ENCODE measurements around the gene RGS7.

The RGS7 gene

GRCh38 chr1:240998024-240998423 is 359.0 kb downstream of the RGS7 start:
- H3K27ac ChIP-seq (replicated peaks; ENCODE audit: low read length), result no peak overlapping the region
- H2BK15ac ChIP-seq (ENCODE audit: low read length), result no peak overlapping the region
- no CpG with 5 or more reads among the region's 5 CpGs for WGBS, 2 donors (ENCODE audit: extremely low coverage in 2 of 2, insufficient read length in 2 of 2, insufficient replicate concordance in 1 of 2)
- DNase-seq (ENCODE audit: low spot score), result no peak
- no peak overlapping the region for H3K14ac ChIP-seq (ENCODE audit: low read length)
- no peak overlapping the region for H4K91ac ChIP-seq (ENCODE audit: low read depth, low read length, poor library complexity)
- no peak overlapping the region for H4K8ac ChIP-seq (ENCODE audit: low read depth, low read length)
- no peak overlapping the region for H3K4me3 ChIP-seq (ENCODE audit: low read length in 2 of 2)
- no peak overlapping the region for H3K18ac ChIP-seq (ENCODE audit: low read length)
- H2AFZ ChIP-seq (ENCODE audit: low read length), result no peak overlapping the region
- H2BK5ac ChIP-seq (ENCODE audit: low read length), result no peak overlapping the region
- H3K23ac ChIP-seq (ENCODE audit: low read depth, low read length, poor library complexity), result no peak overlapping the region
- H2BK12ac ChIP-seq (ENCODE audit: low read length), result no peak overlapping the region
- H3K36me3 ChIP-seq (replicated peaks in 1 of 2; ENCODE audit: control insufficient read depth in 2 of 2, insufficient read depth in 2 of 2, low read length in 2 of 2), result no peaks in the 10 kb centered on the region
- H3K4me1 ChIP-seq (ENCODE audit: control insufficient read depth in 2 of 2, insufficient read depth in 1 of 2, low read depth in 1 of 2, low read length in 2 of 2), result peaks cover 0 to 2% of the 10 kb centered on the region in 2 donors
- no peak overlapping the region for H2AK5ac ChIP-seq (ENCODE audit: low read depth, low read length)
- H2BK120ac ChIP-seq (ENCODE audit: low read depth, low read length), result no peak overlapping the region
- no peaks in the 10 kb centered on the region for H3K79me1 ChIP-seq (ENCODE audit: low read depth, low read length)
- H3K4me2 ChIP-seq (ENCODE audit: insufficient read depth, low read length, poor library complexity, severe bottlenecking), result no peak overlapping the region
- no peak overlapping the region for H3K4ac ChIP-seq (ENCODE audit: low read length)
- no peaks in the 10 kb centered on the region for H3K27me3 ChIP-seq (ENCODE audit: control insufficient read depth in 3 of 3, insufficient read depth in 3 of 3, low read depth in 1 of 3, low read length in 3 of 3)
- no peaks in the 10 kb centered on the region for H3K9me3 ChIP-seq (replicated peaks in 1 of 2; ENCODE audit: control insufficient read depth in 2 of 2, insufficient read depth in 1 of 2, low read depth in 1 of 2, low read length in 2 of 2)
- H3K9ac ChIP-seq (ENCODE audit: low read depth, low read length, poor library complexity), result no peak overlapping the region

DNA sequence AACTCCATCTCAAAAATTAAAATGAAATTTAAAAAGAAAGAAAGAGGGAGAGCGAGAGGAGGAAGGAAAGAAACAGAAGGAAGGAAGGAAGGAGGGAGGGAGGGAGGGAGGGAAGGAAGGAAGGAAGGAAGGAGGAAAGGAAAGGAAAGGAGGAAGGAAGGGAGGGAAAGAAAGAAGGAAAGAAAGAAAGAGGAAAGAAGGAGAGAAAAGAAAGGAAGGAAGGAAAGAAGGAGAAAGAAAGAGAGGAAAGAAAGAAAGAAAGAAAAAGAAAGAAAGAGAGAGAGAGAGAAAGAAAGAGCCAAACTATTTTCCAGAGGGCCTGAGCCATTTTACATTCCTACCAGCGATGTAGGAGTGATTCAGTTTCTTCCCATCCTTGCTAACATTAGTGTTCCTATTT is 364.0 kb downstream of the RGS7 start:
- no peak overlapping the region for H3K18ac ChIP-seq (ENCODE audit: low read length)
- H3K27me3 ChIP-seq (ENCODE audit: control insufficient read depth in 3 of 3, insufficient read depth in 3 of 3, low read depth in 1 of 3, low read length in 3 of 3), result no peaks in the 10 kb centered on the region
- H4K8ac ChIP-seq (ENCODE audit: low read depth, low read length), result no peak overlapping the region
- no peak overlapping the region for H2AK5ac ChIP-seq (ENCODE audit: low read depth, low read length)
- no peak for DNase-seq (ENCODE audit: low spot score)
- no peak overlapping the region for H3K14ac ChIP-seq (ENCODE audit: low read length)
- H3K79me1 ChIP-seq (ENCODE audit: low read depth, low read length), result no peaks in the 10 kb centered on the region
- no peak overlapping the region for H3K23ac ChIP-seq (ENCODE audit: low read depth, low read length, poor library complexity)
- no peak overlapping the region for H2BK120ac ChIP-seq (ENCODE audit: low read depth, low read length)
- no peak overlapping the region for H2BK5ac ChIP-seq (ENCODE audit: low read length)
- no peak overlapping the region for H2BK15ac ChIP-seq (ENCODE audit: low read length)
- no peak overlapping the region for H3K4ac ChIP-seq (ENCODE audit: low read length)
- H4K91ac ChIP-seq (ENCODE audit: low read depth, low read length, poor library complexity), result no peak overlapping the region
- H3K9me3 ChIP-seq (replicated peaks in 1 of 2; ENCODE audit: control insufficient read depth in 2 of 2, insufficient read depth in 1 of 2, low read depth in 1 of 2, low read length in 2 of 2), result no peaks in the 10 kb centered on the region
- H3K4me3 ChIP-seq (ENCODE audit: low read length in 2 of 2), result no peak overlapping the region
- WGBS, 2 donors (ENCODE audit: extremely low coverage in 2 of 2, insufficient read length in 2 of 2, insufficient replicate concordance in 1 of 2), result no CpG with 5 or more reads among the region's 2 CpGs
- no peak overlapping the region for H2AFZ ChIP-seq (ENCODE audit: low read length)
- H3K4me2 ChIP-seq (ENCODE audit: insufficient read depth, low read length, poor library complexity, severe bottlenecking), result no peak overlapping the region
- H2BK12ac ChIP-seq (ENCODE audit: low read length), result no peak overlapping the region
- no peaks in the 10 kb centered on the region for H3K4me1 ChIP-seq (ENCODE audit: control insufficient read depth in 2 of 2, insufficient read depth in 1 of 2, low read depth in 1 of 2, low read length in 2 of 2)
- H3K36me3 ChIP-seq (replicated peaks in 1 of 2; ENCODE audit: control insufficient read depth in 2 of 2, insufficient read depth in 2 of 2, low read length in 2 of 2), result no peaks in the 10 kb centered on the region
- H3K9ac ChIP-seq (ENCODE audit: low read depth, low read length, poor library complexity), result no peak overlapping the region
- no peak overlapping the region for H3K27ac ChIP-seq (replicated peaks; ENCODE audit: low read length)

DNA sequence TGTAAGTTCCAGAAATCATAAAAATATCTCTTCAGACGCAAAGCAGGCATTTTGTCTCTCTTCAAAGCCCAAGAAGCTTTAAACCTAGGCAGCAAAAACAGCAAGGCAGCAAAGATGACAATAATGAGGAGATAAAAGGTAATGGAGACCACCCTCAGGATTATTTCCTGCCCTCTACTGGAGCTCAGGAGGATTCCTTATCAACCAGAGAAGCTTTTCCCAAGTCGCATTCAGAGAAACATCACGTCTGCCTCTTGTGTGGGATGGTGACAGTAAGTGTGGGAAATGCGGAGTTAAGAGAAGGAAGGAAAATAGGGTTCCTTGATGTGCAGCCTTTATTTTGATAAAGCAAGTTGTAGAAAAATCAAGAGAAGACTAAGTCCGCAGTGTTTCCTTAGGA is 365.8 kb downstream of the RGS7 start:
- H2BK15ac ChIP-seq (ENCODE audit: low read length), result no peak overlapping the region
- H2AFZ ChIP-seq (ENCODE audit: low read length), result no peak overlapping the region
- H3K27ac ChIP-seq (replicated peaks; ENCODE audit: low read length), result no peak overlapping the region
- no peaks in the 10 kb centered on the region for H3K36me3 ChIP-seq (replicated peaks in 1 of 2; ENCODE audit: control insufficient read depth in 2 of 2, insufficient read depth in 2 of 2, low read length in 2 of 2)
- no peaks in the 10 kb centered on the region for H3K9me3 ChIP-seq (replicated peaks in 1 of 2; ENCODE audit: control insufficient read depth in 2 of 2, insufficient read depth in 1 of 2, low read depth in 1 of 2, low read length in 2 of 2)
- no peak overlapping the region for H4K91ac ChIP-seq (ENCODE audit: low read depth, low read length, poor library complexity)
- no peak overlapping the region for H3K4me3 ChIP-seq (ENCODE audit: low read length in 2 of 2)
- H3K23ac ChIP-seq (ENCODE audit: low read depth, low read length, poor library complexity), result no peak overlapping the region
- H3K9ac ChIP-seq (ENCODE audit: low read depth, low read length, poor library complexity), result no peak overlapping the region
- H3K79me1 ChIP-seq (ENCODE audit: low read depth, low read length), result no peaks in the 10 kb centered on the region
- H3K4ac ChIP-seq (ENCODE audit: low read length), result no peak overlapping the region
- no peak overlapping the region for H3K14ac ChIP-seq (ENCODE audit: low read length)
- no peak overlapping the region for H3K4me2 ChIP-seq (ENCODE audit: insufficient read depth, low read length, poor library complexity, severe bottlenecking)
- no peak overlapping the region for H4K8ac ChIP-seq (ENCODE audit: low read depth, low read length)
- no peaks in the 10 kb centered on the region for H3K27me3 ChIP-seq (ENCODE audit: control insufficient read depth in 3 of 3, insufficient read depth in 3 of 3, low read depth in 1 of 3, low read length in 3 of 3)
- no peak overlapping the region for H2AK5ac ChIP-seq (ENCODE audit: low read depth, low read length)
- H2BK5ac ChIP-seq (ENCODE audit: low read length), result no peak overlapping the region
- H3K18ac ChIP-seq (ENCODE audit: low read length), result no peak overlapping the region
- no peaks in the 10 kb centered on the region for H3K4me1 ChIP-seq (ENCODE audit: control insufficient read depth in 2 of 2, insufficient read depth in 1 of 2, low read depth in 1 of 2, low read length in 2 of 2)
- WGBS, 2 donors (ENCODE audit: extremely low coverage in 2 of 2, insufficient read length in 2 of 2, insufficient replicate concordance in 1 of 2), result no CpG with 5 or more reads among the region's 5 CpGs
- H2BK12ac ChIP-seq (ENCODE audit: low read length), result no peak overlapping the region
- no peak for DNase-seq (ENCODE audit: low spot score)
- H2BK120ac ChIP-seq (ENCODE audit: low read depth, low read length), result no peak overlapping the region

- no peaks in the 10 kb centered on the region for H3K36me3 ChIP-seq (replicated peaks in 1 of 2; ENCODE audit: control insufficient read depth in 2 of 2, insufficient read depth in 2 of 2, low read length in 2 of 2)
- WGBS, 2 donors (ENCODE audit: extremely low coverage in 2 of 2, insufficient read length in 2 of 2, insufficient replicate concordance in 1 of 2), result no CpG with 5 or more reads among the region's 5 CpGs
These were observed 369.1 kb downstream of the RGS7 start for GRCh38 chr1:240987928-240988327.

More at GRCh38 chr1:240987928-240988327, 369.1 kb downstream of the RGS7 start:
- H3K23ac ChIP-seq (ENCODE audit: low read depth, low read length, poor library complexity), result no peak overlapping the region
- no peak for DNase-seq (ENCODE audit: low spot score)
- H3K9me3 ChIP-seq (replicated peaks in 1 of 2; ENCODE audit: control insufficient read depth in 2 of 2, insufficient read depth in 1 of 2, low read depth in 1 of 2, low read length in 2 of 2), result no peaks in the 10 kb centered on the region
- no peak overlapping the region for H3K4me2 ChIP-seq (ENCODE audit: insufficient read depth, low read length, poor library complexity, severe bottlenecking)
- no peak overlapping the region for H2BK15ac ChIP-seq (ENCODE audit: low read length)
- H3K14ac ChIP-seq (ENCODE audit: low read length), result no peak overlapping the region
- H3K27me3 ChIP-seq (ENCODE audit: control insufficient read depth in 3 of 3, insufficient read depth in 3 of 3, low read depth in 1 of 3, low read length in 3 of 3), result no peaks in the 10 kb centered on the region
- no peak overlapping the region for H4K91ac ChIP-seq (ENCODE audit: low read depth, low read length, poor library complexity)
- no peak overlapping the region for H3K9ac ChIP-seq (ENCODE audit: low read depth, low read length, poor library complexity)
- no peak overlapping the region for H3K27ac ChIP-seq (replicated peaks; ENCODE audit: low read length)
- no peak overlapping the region for H4K8ac ChIP-seq (ENCODE audit: low read depth, low read length)
- no peak overlapping the region for H2AK5ac ChIP-seq (ENCODE audit: low read depth, low read length)
- H3K79me1 ChIP-seq (ENCODE audit: low read depth, low read length), result no peaks in the 10 kb centered on the region
- H3K4me3 ChIP-seq (ENCODE audit: low read length in 2 of 2), result no peak overlapping the region
- no peak overlapping the region for H2BK12ac ChIP-seq (ENCODE audit: low read length)
- no peak overlapping the region for H2AFZ ChIP-seq (ENCODE audit: low read length)
- H2BK120ac ChIP-seq (ENCODE audit: low read depth, low read length), result no peak overlapping the region
- no peak overlapping the region for H2BK5ac ChIP-seq (ENCODE audit: low read length)
- no peaks in the 10 kb centered on the region for H3K4me1 ChIP-seq (ENCODE audit: control insufficient read depth in 2 of 2, insufficient read depth in 1 of 2, low read depth in 1 of 2, low read length in 2 of 2)
- H3K18ac ChIP-seq (ENCODE audit: low read length), result no peak overlapping the region
- H3K4ac ChIP-seq (ENCODE audit: low read length), result no peak overlapping the region
